ENCODE results near the gene LEMD2.

LEMD2 gene

DNA sequence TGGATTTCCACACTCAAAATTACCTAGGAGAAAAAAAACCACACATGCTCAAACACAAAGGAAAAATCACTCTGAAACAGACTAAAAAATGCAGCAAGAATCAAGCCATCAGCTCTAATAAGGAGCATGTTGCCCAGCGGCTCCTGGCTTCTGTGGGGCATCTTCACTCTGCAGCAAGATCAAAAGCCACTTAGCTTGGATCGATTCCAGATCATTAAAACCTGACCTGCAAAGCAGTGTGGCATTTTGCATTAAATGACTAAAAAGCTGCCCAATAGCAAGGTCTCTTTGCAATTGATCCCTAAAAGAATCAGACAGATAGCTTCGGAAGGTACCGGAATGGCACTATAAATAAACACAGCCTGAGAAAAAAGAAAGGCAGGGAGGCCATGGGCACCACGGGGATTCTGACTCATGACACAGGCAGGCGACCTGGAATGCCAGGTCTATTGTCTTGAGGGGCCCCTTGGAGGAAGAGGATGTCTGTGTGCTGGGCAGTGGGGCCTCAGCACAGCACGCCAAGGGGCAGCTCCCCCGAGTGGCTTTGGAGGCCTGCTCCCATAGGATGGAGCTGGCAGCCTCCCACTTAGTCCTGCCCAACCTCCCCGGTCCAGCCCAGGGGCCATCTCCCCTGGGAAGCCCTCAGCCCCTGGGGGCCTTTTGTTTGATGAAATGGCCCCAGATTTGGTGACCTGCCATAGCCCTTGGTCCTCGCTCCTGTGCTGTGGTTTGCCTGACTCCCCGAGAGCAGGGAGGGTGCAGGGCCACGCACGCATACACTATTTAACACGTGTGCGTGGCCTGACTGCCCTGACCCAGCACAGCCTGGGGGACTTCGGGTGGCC is 7.6 kb downstream of the LEMD2 start:
- Histone ChIP-seq H3K36me3 (ENCODE audit: low read depth) (peaks cover 81% of the 10 kb centered on the region), H3K4me1 (ENCODE audit: insufficient read depth, poor library complexity, severe bottlenecking) (peaks cover 14% of the 10 kb centered on the region), H3K4me3 (ENCODE audit: severe bottlenecking) (no peak overlapping the region), H3K27ac (ENCODE audit: poor library complexity, severe bottlenecking) (peak overlapping the region; percentile 78), H3K9me3 (ENCODE audit: severe bottlenecking) (no peaks in the 10 kb centered on the region), H3K27me3 (ENCODE audit: insufficient read depth, poor library complexity, severe bottlenecking) (no peaks in the 10 kb centered on the region)
- ATAC-seq (ENCODE audit: low read depth) (peak; percentile 94), DNase-seq (ENCODE audit: low spot score) (no peak)
- TF ChIP-seq, protein P1, sequence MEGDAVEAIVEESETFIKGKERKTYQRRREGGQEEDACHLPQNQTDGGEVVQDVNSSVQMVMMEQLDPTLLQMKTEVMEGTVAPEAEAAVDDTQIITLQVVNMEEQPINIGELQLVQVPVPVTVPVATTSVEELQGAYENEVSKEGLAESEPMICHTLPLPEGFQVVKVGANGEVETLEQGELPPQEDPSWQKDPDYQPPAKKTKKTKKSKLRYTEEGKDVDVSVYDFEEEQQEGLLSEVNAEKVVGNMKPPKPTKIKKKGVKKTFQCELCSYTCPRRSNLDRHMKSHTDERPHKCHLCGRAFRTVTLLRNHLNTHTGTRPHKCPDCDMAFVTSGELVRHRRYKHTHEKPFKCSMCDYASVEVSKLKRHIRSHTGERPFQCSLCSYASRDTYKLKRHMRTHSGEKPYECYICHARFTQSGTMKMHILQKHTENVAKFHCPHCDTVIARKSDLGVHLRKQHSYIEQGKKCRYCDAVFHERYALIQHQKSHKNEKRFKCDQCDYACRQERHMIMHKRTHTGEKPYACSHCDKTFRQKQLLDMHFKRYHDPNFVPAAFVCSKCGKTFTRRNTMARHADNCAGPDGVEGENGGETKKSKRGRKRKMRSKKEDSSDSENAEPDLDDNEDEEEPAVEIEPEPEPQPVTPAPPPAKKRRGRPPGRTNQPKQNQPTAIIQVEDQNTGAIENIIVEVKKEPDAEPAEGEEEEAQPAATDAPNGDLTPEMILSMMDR (IDR thresholded peaks at IDR 0.05; ENCODE audit: poor library complexity, severe bottlenecking) = no peak

DNA sequence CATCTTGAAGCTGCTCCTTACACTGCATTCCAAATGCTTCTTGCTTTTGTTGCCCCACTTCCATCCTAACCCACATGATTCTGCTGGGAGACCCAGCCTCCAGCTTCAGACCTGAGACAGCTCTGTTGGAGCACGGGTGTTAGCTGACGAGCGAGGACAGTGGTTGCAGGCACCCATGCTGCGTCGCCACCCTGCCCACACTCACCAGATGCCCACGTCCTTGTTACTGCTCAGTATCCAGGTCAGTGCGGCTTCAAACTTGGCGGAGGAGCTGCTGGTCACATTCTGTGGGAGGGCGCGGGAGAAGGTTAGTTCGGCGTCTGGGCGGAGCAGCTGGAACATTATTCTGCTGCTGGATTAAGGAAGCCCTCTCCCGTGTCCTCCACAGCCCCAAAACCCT is 9.0 kb downstream of the LEMD2 start:
- H3K9me3 ChIP-seq (ENCODE audit: severe bottlenecking) = no peaks in the 10 kb centered on the region
- ATAC-seq (ENCODE audit: low read depth) (no peak), DNase-seq (ENCODE audit: low spot score) (no peak)
- TF ChIP-seq, protein P1 (IDR thresholded peaks at IDR 0.05; ENCODE audit: poor library complexity, severe bottlenecking) = no peak
- peaks cover 82% of the 10 kb centered on the region for H3K36me3 ChIP-seq (ENCODE audit: low read depth)
- H3K4me1 ChIP-seq (ENCODE audit: insufficient read depth, poor library complexity, severe bottlenecking) = peaks cover 14% of the 10 kb centered on the region
- H3K27me3 ChIP-seq (ENCODE audit: insufficient read depth, poor library complexity, severe bottlenecking) = no peaks in the 10 kb centered on the region
- no peak overlapping the region for H3K27ac ChIP-seq (ENCODE audit: poor library complexity, severe bottlenecking)
- no peak overlapping the region for H3K4me3 ChIP-seq (ENCODE audit: severe bottlenecking)

DNA sequence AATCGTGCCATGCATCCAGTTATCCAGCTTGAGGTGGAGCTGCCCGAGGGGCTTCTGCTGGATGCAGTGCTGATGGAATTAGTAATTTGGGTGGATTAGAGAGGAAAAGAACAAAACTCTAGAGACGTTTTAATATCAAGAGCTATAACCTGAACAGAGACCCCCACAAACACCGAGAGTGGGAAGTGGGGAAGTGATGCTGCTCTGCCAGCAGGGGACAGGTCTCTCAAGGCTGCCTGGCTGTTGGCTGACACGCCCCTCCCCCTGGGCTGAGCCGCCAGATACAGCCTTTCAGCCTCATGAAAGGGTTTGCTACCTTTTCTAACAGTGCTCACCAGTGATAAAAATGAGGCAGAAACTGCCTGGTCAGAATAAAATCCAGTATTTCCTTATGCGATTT is 9.6 kb downstream of the LEMD2 start:
- TF ChIP-seq, protein P1 (IDR thresholded peaks at IDR 0.05; ENCODE audit: poor library complexity, severe bottlenecking) = no peak
- Histone ChIP-seq H3K36me3 (ENCODE audit: low read depth) (peaks cover 83% of the 10 kb centered on the region), H3K27me3 (ENCODE audit: insufficient read depth, poor library complexity, severe bottlenecking) (no peaks in the 10 kb centered on the region), H3K9me3 (ENCODE audit: severe bottlenecking) (no peaks in the 10 kb centered on the region), H3K4me3 (ENCODE audit: severe bottlenecking) (no peak overlapping the region), H3K27ac (ENCODE audit: poor library complexity, severe bottlenecking) (no peak overlapping the region), H3K4me1 (ENCODE audit: insufficient read depth, poor library complexity, severe bottlenecking) (peaks cover 14% of the 10 kb centered on the region)
- ATAC-seq (ENCODE audit: low read depth) (no peak), DNase-seq (ENCODE audit: low spot score) (no peak)

DNA sequence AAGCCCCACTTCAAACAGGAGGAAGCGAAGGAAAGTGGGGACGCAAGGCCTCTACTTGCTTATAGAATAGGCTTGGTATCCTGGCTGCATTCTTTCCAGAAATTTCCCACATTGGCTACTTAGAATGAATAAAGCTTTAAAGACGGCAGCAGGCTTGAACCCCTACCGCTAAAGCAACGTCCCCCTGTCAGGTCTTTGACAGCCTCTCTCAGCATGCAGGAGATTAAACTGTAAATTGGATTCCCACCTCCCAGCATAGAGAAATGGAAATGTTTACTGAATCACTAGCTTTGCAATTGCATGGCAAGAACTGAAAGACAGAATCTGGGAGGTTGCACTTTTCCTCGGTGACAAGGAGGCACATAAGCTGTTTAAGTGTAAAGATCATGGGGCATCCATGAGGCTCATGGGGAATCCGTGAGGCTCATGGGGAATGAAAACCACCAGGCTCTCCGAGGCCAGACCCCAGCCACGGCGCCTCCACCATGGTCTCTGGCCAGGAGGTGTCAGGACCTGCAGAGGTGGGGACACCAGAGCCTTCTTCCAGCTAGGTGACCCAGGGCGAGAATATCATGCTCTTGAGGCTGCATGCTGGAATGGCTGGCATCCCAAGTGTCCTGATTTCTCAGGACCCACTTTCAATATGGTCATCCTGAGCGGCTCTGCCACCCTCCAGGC is 10.3 kb downstream of the LEMD2 start:
- Histone ChIP-seq H3K4me1 (ENCODE audit: insufficient read depth, poor library complexity, severe bottlenecking) (peaks cover 14% of the 10 kb centered on the region), H3K36me3 (ENCODE audit: low read depth) (peaks cover 78% of the 10 kb centered on the region), H3K4me3 (ENCODE audit: severe bottlenecking) (no peak overlapping the region), H3K27me3 (ENCODE audit: insufficient read depth, poor library complexity, severe bottlenecking) (no peaks in the 10 kb centered on the region), H3K27ac (ENCODE audit: poor library complexity, severe bottlenecking) (no peak overlapping the region), H3K9me3 (ENCODE audit: severe bottlenecking) (no peaks in the 10 kb centered on the region)
- DNase-seq (ENCODE audit: low spot score) (no peak), ATAC-seq (ENCODE audit: low read depth) (no peak)
- TF ChIP-seq, protein P1 (IDR thresholded peaks at IDR 0.05; ENCODE audit: poor library complexity, severe bottlenecking) = no peak
